ENCODE data around the gene APBA1. TPM values are rescaled to one million over a fixed set of nuclear protein-coding genes. Genes with fewer than 3 reads are reported as not detected.
A peak's percentile ranks its signal among the peaks of the same experiment; 100 is the strongest.

The APBA1 gene
- total RNA-seq, 1 experiment from 2014 or later, result 1.8 TPM

GRCh38 chr9:69546265-69546664, 125.9 kb downstream of the APBA1 start:
- no peak overlapping the region for H3K18ac ChIP-seq (ENCODE audit: insufficient read length, low read depth, low read length)
- H2AFZ ChIP-seq (ENCODE audit: low read length), result peak overlapping the region; percentile 89
- no peak overlapping the region for H4K5ac ChIP-seq (ENCODE audit: insufficient read length, low read depth, low read length)
- no peaks in the 10 kb centered on the region for H3K27me3 Mint-ChIP-seq (ENCODE audit: low read depth)
- no peak overlapping the region for H2BK12ac ChIP-seq (ENCODE audit: insufficient read length, low read depth, low read length)
- no peak overlapping the region for H3K27ac Mint-ChIP-seq
- H4K91ac ChIP-seq (ENCODE audit: insufficient read length, low read depth, low read length), result no peak overlapping the region
- no peak overlapping the region for H2BK120ac ChIP-seq (ENCODE audit: low read depth, low read length, poor library complexity, severe bottlenecking)
- no peak overlapping the region for H2BK15ac ChIP-seq (ENCODE audit: low read depth, low read length)
- H3K23ac ChIP-seq (ENCODE audit: insufficient read length, low read depth, low read length), result no peak overlapping the region
- H3K36me3 Mint-ChIP-seq (ENCODE audit: insufficient read depth in 1 of 3, low read depth in 3 of 3), result no peaks in the 10 kb centered on the region
- H3K27me3 ChIP-seq (ENCODE audit: insufficient read depth, low read length), result no peaks in the 10 kb centered on the region
- H3K4me1 ChIP-seq (ENCODE audit: insufficient read depth, low read length), result peaks cover 2% of the 10 kb centered on the region; the same call in 1 of the 2 replicates
- H3K27ac ChIP-seq (ENCODE audit: insufficient read length, low read depth, low read length), result no peak overlapping the region
- no peaks in the 10 kb centered on the region for H4K20me1 ChIP-seq (ENCODE audit: control insufficient read depth, insufficient read depth, insufficient read length)
- no peaks in the 10 kb centered on the region for H3K9me3 ChIP-seq (ENCODE audit: control insufficient read depth, low read depth, low read length)
- no CpG with 5 or more reads among the region's 4 CpGs for WGBS (ENCODE audit: extremely low coverage, insufficient read length, low lambda C conversion rate)
- H3K9me3 Mint-ChIP-seq, result no peaks in the 10 kb centered on the region; a peak in 1 of 5 replicates
- no peak overlapping the region for H2BK20ac ChIP-seq (ENCODE audit: low read depth, low read length, poor library complexity, severe bottlenecking)
- H3K9ac ChIP-seq (ENCODE audit: extremely low read depth, insufficient read length, low read length), result no peak overlapping the region
- H3K56ac ChIP-seq (ENCODE audit: insufficient read length, low read depth, low read length), result no peak overlapping the region
- H3K23me2 ChIP-seq (ENCODE audit: insufficient read length, low read depth, low read length, poor library complexity, severe bottlenecking), result no peaks in the 10 kb centered on the region
- no peak overlapping the region for H3K14ac ChIP-seq (ENCODE audit: insufficient read depth, low read length)
- TF ChIP-seq, protein P1, sequence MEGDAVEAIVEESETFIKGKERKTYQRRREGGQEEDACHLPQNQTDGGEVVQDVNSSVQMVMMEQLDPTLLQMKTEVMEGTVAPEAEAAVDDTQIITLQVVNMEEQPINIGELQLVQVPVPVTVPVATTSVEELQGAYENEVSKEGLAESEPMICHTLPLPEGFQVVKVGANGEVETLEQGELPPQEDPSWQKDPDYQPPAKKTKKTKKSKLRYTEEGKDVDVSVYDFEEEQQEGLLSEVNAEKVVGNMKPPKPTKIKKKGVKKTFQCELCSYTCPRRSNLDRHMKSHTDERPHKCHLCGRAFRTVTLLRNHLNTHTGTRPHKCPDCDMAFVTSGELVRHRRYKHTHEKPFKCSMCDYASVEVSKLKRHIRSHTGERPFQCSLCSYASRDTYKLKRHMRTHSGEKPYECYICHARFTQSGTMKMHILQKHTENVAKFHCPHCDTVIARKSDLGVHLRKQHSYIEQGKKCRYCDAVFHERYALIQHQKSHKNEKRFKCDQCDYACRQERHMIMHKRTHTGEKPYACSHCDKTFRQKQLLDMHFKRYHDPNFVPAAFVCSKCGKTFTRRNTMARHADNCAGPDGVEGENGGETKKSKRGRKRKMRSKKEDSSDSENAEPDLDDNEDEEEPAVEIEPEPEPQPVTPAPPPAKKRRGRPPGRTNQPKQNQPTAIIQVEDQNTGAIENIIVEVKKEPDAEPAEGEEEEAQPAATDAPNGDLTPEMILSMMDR (conservative IDR thresholded peaks at IDR 0.05), result peak; percentile 73
- no peaks in the 10 kb centered on the region for H3K79me2 ChIP-seq (ENCODE audit: insufficient read depth, low read length)
- H3K4me1 Mint-ChIP-seq, result peaks cover 13 to 19% of the 10 kb centered on the region in 2 experiments
- DNase-seq, result peak; percentile 57
- H4K8ac ChIP-seq (replicated peaks; ENCODE audit: insufficient read length, low read depth, low read length), result no peak overlapping the region
- no peak overlapping the region for H2AK5ac ChIP-seq (ENCODE audit: insufficient read length, low read length)
- no peak overlapping the region for H3K4ac ChIP-seq (ENCODE audit: low read depth, low read length)
- H3K4me2 ChIP-seq (ENCODE audit: insufficient read depth, insufficient read length, low read length), result no peak overlapping the region
- no peak overlapping the region for H2BK5ac ChIP-seq (ENCODE audit: insufficient read length, low read length)
- H3K79me1 ChIP-seq (ENCODE audit: insufficient read depth, low read depth, low read length, poor library complexity, severe bottlenecking), result no peaks in the 10 kb centered on the region
- H3T11ph ChIP-seq (ENCODE audit: low read length), result no peak overlapping the region
- no peak overlapping the region for H3K4me3 Mint-ChIP-seq

Measured in H9 (cell line).